Mesangial cell (primary cell): ENCODE results near the gene C2CD3. TPM values are rescaled to one million over a fixed set of nuclear protein-coding genes. Genes with fewer than 3 reads are reported as not detected.

ENCODE experiments used
- total RNA-seq: library from RNA; depleted of rRNA; stranded (reverse); fragments of >200 nt; gene quantifications from 2 replicates; pipeline ENCODE4 v1.2.3, GENCODE V29; 2015

Gene C2CD3
- 14.7 and 18.6 TPM in 2 replicates for total RNA-seq

GRCh38 chr11:74170694-74171629 is at the start of gene C2CD3, which contains the start of gene PPME1:
C2CD3 (minus strand) TSS chr11:74171002; CDS start chr11:74170792, 210 bp downstream.
PPME1 (plus strand) TSS chr11:74171289; CDS start chr11:74171422, 133 bp downstream.

GRCh38 chr11:74008373-74009229 is 162.2 kb downstream of the C2CD3 start, which contains the start of gene UCP3:
UCP3 (minus strand) TSS chr11:74009085; CDS start chr11:74007042, 2,043 bp downstream.

GRCh38 chr11:73982595-73982989 is 188.2 kb downstream of the C2CD3 start, which contains the start of gene UCP2:
UCP2 (minus strand) TSS chr11:73982843; CDS start chr11:73978378, 4,465 bp downstream.

Other genes with a start within 250 kb of the C2CD3 start
- 0.65 and 3.2 TPM in 2 replicates for gene DNAJB13, start 220.0 kb downstream of the C2CD3 start, total RNA-seq
- gene UCP2, start 188.2 kb downstream of the C2CD3 start, total RNA-seq, result 145 and 245 TPM in 2 replicates
- 0.16 and 0.51 TPM in 2 replicates for gene UCP3, start 161.9 kb downstream of the C2CD3 start, total RNA-seq
- 73.8 and 78.7 TPM in 2 replicates for gene PPME1, start 287 bp upstream of the C2CD3 start, total RNA-seq
- gene P4HA3, start 140.6 kb upstream of the C2CD3 start, total RNA-seq, result 1.6 and 3.9 TPM in 2 replicates
- gene PGM2L1, start 227.4 kb upstream of the C2CD3 start, total RNA-seq, result 6.8 and 7.5 TPM in 2 replicates